Upper lobe of left lung (tissue), 6 donors: Measurements from ENCODE around the gene POLA2. TPM values are rescaled to one million over a fixed set of nuclear protein-coding genes. Genes with fewer than 3 reads are reported as not detected.
A peak's percentile ranks its signal among the peaks of the same experiment; 100 is the strongest.

Experiments
- ATAC-seq, 2 donors: fragments of 200-7000 bp; cut with Tn5 transposase; one replicate each; pipeline ENCODE4 v1.9.1; 2022; ENCODE audit warnings: mild to moderate bottlenecking in 2 of 2, moderate library complexity in 2 of 2; ENCODE audit not compliant: low FRiP score in 2 of 2
- DNase-seq, 2 donors: peaks; one replicate each; pipeline ENCODE4 v3.0.0-alpha.2; 2019 to 2020
- H3K27ac ChIP-seq, 4 donors: fragments of 200-600 bp; sonication (generic); one replicate each; pipeline ENCODE4 v1.5.1; 2016 to 2019
- H3K27me3 ChIP-seq, 4 donors: fragments of 200-600 bp; sonication (generic); one replicate each; pipeline ENCODE4 v1.5.1; 2017 to 2019
- H3K36me3 ChIP-seq, 4 donors: fragments of 200-600 bp; sonication (generic); one replicate each; pipeline ENCODE4 v1.5.1; 2016 to 2019
- H3K4me1 ChIP-seq, 4 donors: fragments of 200-600 bp; sonication (generic); one replicate each; pipeline ENCODE4 v1.5.1; 2018 to 2019
- H3K4me3 ChIP-seq, 4 donors: fragments of 200-600 bp; sonication (generic); one replicate each; pipeline ENCODE4 v1.5.1; 2017 to 2019; ENCODE audit warnings: mild to moderate bottlenecking in 2 of 4, moderate library complexity in 1 of 4
- H3K9me3 ChIP-seq, 4 donors: fragments of 200-600 bp; sonication (generic); one replicate each; pipeline ENCODE4 v1.5.1; 2018 to 2019
- CTCF ChIP-seq, 6 experiments: fragments of 450-650 bp in 4 of 6; fragments of 200-600 bp in 2 of 6; sonication (generic) in 2 of 6; IDR thresholded peaks; one replicate each; pipeline ENCODE4 v1.5.1; 2016 to 2019; ENCODE audit warnings: antibody characterized with exemption in 6 of 6
- EP300 ChIP-seq, 4 donors: sonication (generic); formaldehyde crosslinking; IDR thresholded peaks; one replicate each; pipeline ENCODE4 v1.5.1; 2017; ENCODE audit warnings: antibody characterized with exemption in 4 of 4, control low read depth in 2 of 4
- POLR2A ChIP-seq, 4 donors: fragments of 450-650 bp; IDR thresholded peaks; one replicate each; pipeline ENCODE4 v1.5.1; 2016 to 2017; ENCODE audit warnings: antibody characterized with exemption in 4 of 4, mild to moderate bottlenecking in 2 of 4
- POLR2AphosphoS5 ChIP-seq, 2 donors: sonication (generic); formaldehyde crosslinking; IDR thresholded peaks; one replicate each; pipeline ENCODE4 v1.5.1; 2017; ENCODE audit warnings: antibody characterized with exemption in 2 of 2
- WGBS, 2 donors: methylation state at CpG; one replicate each; pipeline ENCODE4 v1.1.5; 2017 to 2018; 5-methylcytosine and 5-hydroxymethylcytosine counted together
- total RNA-seq, 6 donors: library from RNA; depleted of rRNA in 4 of 6; stranded (reverse); fragments of >200 nt in 4 of 6; gene quantifications; one replicate each; pipeline versions ENCODE4 v1.1.0 to v1.2.1, GENCODE V29; 2016 to 2021
- donor health status: DM: no; HTN: no; CAD: no; lungs with moderate emphysema.
- donor health status: DM: no; HTN: yes; CAD: no; lungs with severe emphysema.

The POLA2 gene
- total RNA-seq, 6 donors from 2014 or later: 6.0 to 19.9 (median 8.7) TPM

- Histone ChIP-seq H3K4me1 (peaks cover 49 to 66% (median 61%) of the 10 kb centered on the region in 4 donors), H3K4me3 (no peak overlapping the region), H3K27me3 (no peaks in the 10 kb centered on the region), H3K36me3 (peaks cover 0 to 3% (median 0%) of the 10 kb centered on the region in 4 donors), H3K9me3 (no peaks in the 10 kb centered on the region), H3K27ac (peak overlapping the region in 1 of 4 donors; percentile 41)
- no peak for TF ChIP-seq POLR2A (IDR thresholded peaks at IDR 0.05)
- no peak for TF ChIP-seq EP300 (IDR thresholded peaks at IDR 0.05)
- no peak for TF ChIP-seq POLR2AphosphoS5 (IDR thresholded peaks at IDR 0.05)
- no peak for TF ChIP-seq CTCF (IDR thresholded peaks at IDR 0.05)
- ATAC-seq (no peak), DNase-seq (peak; percentile 32 to 43)
- 50 to 67% methylated on average over 1 to 10 of the region's 10 CpGs for WGBS, 2 donors
Observed at GRCh38 chr11:65310215-65310614, 48.5 kb downstream of the POLA2 start.

GRCh38 chr11:65310736-65311135 is 49.0 kb downstream of the POLA2 start:
- no peak for TF ChIP-seq POLR2A (IDR thresholded peaks at IDR 0.05)
- no peak for TF ChIP-seq CTCF (IDR thresholded peaks at IDR 0.05)
- TF ChIP-seq EP300 (IDR thresholded peaks at IDR 0.05): no peak
- TF ChIP-seq POLR2AphosphoS5 (IDR thresholded peaks at IDR 0.05): no peak
- no peaks in the 10 kb centered on the region for H3K36me3 ChIP-seq
- 69 to 86% methylated on average over 1 to 5 of the region's 6 CpGs for whole genome bisulfite sequencing, 2 donors
- H3K27ac ChIP-seq: peak overlapping the region in 2 of 4 donors; percentile 35 to 41
- H3K27me3 ChIP-seq: no peaks in the 10 kb centered on the region
- ATAC-seq (no peak), DNase-seq (no peak)
- H3K9me3 ChIP-seq: no peaks in the 10 kb centered on the region
- H3K4me1 ChIP-seq: peaks cover 50 to 71% (median 62%) of the 10 kb centered on the region in 4 donors
- no peak overlapping the region for H3K4me3 ChIP-seq

- ATAC-seq: no peak
- H3K4me1 ChIP-seq: peaks cover 55 to 74% (median 64%) of the 10 kb centered on the region in 4 donors
- peak in 1 of 2 donors; percentile 62 for DNase-seq
- TF ChIP-seq CTCF (IDR thresholded peaks at IDR 0.05): no peak
- peak; percentile 7 to 32 for TF ChIP-seq POLR2AphosphoS5 (IDR thresholded peaks at IDR 0.05)
- no peak overlapping the region for H3K4me3 ChIP-seq
- WGBS, 2 donors: 41 to 66% methylated on average over 4 to 5 of the region's 5 CpGs
- peak overlapping the region in 1 of 4 donors; percentile 35 for H3K27ac ChIP-seq
- H3K27me3 ChIP-seq: no peaks in the 10 kb centered on the region
- H3K9me3 ChIP-seq: no peaks in the 10 kb centered on the region
- H3K36me3 ChIP-seq: no peaks in the 10 kb centered on the region
Observed at GRCh38 chr11:65311170-65311678, 49.5 kb downstream of the POLA2 start.

- DNase-seq (peak; percentile 93 to 98), ATAC-seq (peak; percentile 91 to 92)
- peak; percentile 70 to 92 for TF ChIP-seq POLR2AphosphoS5 (IDR thresholded peaks at IDR 0.05)
- peak in 4 of 6 experiments; percentile 6 to 48 (median 37) for TF ChIP-seq CTCF (IDR thresholded peaks at IDR 0.05)
- TF ChIP-seq POLR2A (IDR thresholded peaks at IDR 0.05): peak in 3 of 4 donors; percentile 67 to 85 (median 77)
- TF ChIP-seq EP300 (IDR thresholded peaks at IDR 0.05): no peak
- Histone ChIP-seq H3K36me3 (peaks cover 0 to 2% (median 0%) of the 10 kb centered on the region in 4 donors), H3K9me3 (no peaks in the 10 kb centered on the region), H3K4me1 (peaks cover 51 to 76% (median 64%) of the 10 kb centered on the region in 4 donors), H3K27me3 (no peaks in the 10 kb centered on the region), H3K4me3 (peak within 1 kb of the TSS; percentile 67 to 80 (median 74)), H3K27ac (peak within 1 kb of the TSS; percentile 90 to 93 (median 92))
- 0 to 1% methylated on average over 24 to 47 of the region's 74 CpGs for WGBS, 2 donors
Observed at GRCh38 chr11:65314501-65315203, 52.9 kb downstream of the POLA2 start, which contains the start of gene CDC42EP2. TSS of gene CDC42EP2 (plus strand) at chr11:65314866. CDS start at chr11:65320899, 6,033 bp downstream.
